HL-60 (cell line): ENCODE results near the gene OGFR.

Experiments used
- CTCF ChIP-seq: IDR thresholded peaks from one replicate; pipeline ENCODE4 v1.5.1; 2011; ENCODE audit warnings: low read length, control low read depth, inconsistent platforms; ENCODE audit not compliant: insufficient read depth
- POLR2AphosphoS5 ChIP-seq: IDR thresholded peaks from 2 replicates; pipeline ENCODE4 v1.6.1; 2012; ENCODE audit warnings: low read depth
- REST ChIP-seq: IDR thresholded peaks from 2 replicates; pipeline ENCODE4 v1.6.1; 2012; ENCODE audit warnings: low read depth; ENCODE audit not compliant: insufficient replicate concordance

GRCh38 chr20:62852841-62853240 is 48.2 kb downstream of the OGFR start:
- TF ChIP-seq CTCF (no peak), POLR2AphosphoS5 (no peak), REST (no peak)
